K562 (cell line): ENCODE results near the gene IGFL1. TPM values are rescaled to one million over a fixed set of nuclear protein-coding genes. Genes with fewer than 3 reads are reported as not detected.

Experiments used
- ATAC-seq: fragments of 200-7000 bp; cut with Tn5 transposase; 3 replicates; pipeline ENCODE4 v1.9.1; 2020; ENCODE audit warnings: moderate library complexity
- BruUV-seq: library from RNA; stranded (reverse); fragments of 400-500 nt; replicated peaks from 2 replicates; lab custom pipeline; 2021; lab: Mats Ljungman, UMichigan
- CTCF ChIA-PET: fragments of 300-600 bp; formaldehyde crosslinking; extraction: SDS; loops from one replicate; lab custom pipeline; 2021; ENCODE audit warnings: low intra/inter-chr PET ratio; lab: Yijun Ruan, JAX
- POLR2A ChIA-PET: fragments of 300-600, 350-650 bp; sonication (Branson Sonifier 250); formaldehyde crosslinking; extraction: SDS; loops from one replicate; lab custom pipeline; 2021; ENCODE audit warnings: antibody characterized with exemption, inconsistent platforms; lab: Yijun Ruan, JAX
- DNase-seq, 4 experiments: peaks; one replicate each; pipeline versions ENCODE4 v3.0.0 to v3.0.0-alpha.2; 2011 to 2018; ENCODE audit warnings: low spot score in 3 of 4, mixed read lengths in 3 of 4; ENCODE audit errors: extremely low read depth in 1 of 4
- FAIRE-seq: peaks from 2 replicates; lab custom pipeline; 2011; peaks lifted over from hg19 to GRCh38; lab: Jason Lieb, UNC
- H2AFZ ChIP-seq: 2 replicates; pipeline ENCODE4 v1.6.0; 2011; ENCODE audit warnings: low read depth, low read length, control low read depth, inconsistent platforms
- H3K27ac ChIP-seq: fragments of 200-600 bp; 3 replicates; pipeline ENCODE4 v1.8.0; 2011; ENCODE audit warnings: low read depth, mild to moderate bottlenecking, control low read depth, inconsistent platforms, low read length, moderate library complexity, mixed read lengths; ENCODE audit errors: extremely low read depth
- H3K27me3 ChIP-seq, 2 experiments: fragments of 300-600 bp in 1 of 2; 2 replicates in 1 of 2; 3 replicates in 1 of 2; pipeline versions ENCODE4 v1.6.0 to v1.8.0; 2011; ENCODE audit warnings: inconsistent platforms in 2 of 2, low read length in 2 of 2, mild to moderate bottlenecking in 1 of 2, mixed read lengths in 1 of 2, moderate library complexity in 1 of 2; ENCODE audit not compliant: control insufficient read depth in 2 of 2, insufficient read depth in 2 of 2
- H3K36me3 ChIP-seq: fragments of 300-600 bp; 3 replicates; pipeline ENCODE4 v1.8.0; 2011; ENCODE audit warnings: mild to moderate bottlenecking, low read length, inconsistent platforms; ENCODE audit not compliant: control insufficient read depth, insufficient read depth
- H3K4me1 ChIP-seq, 2 experiments: fragments of 200-600 bp in 1 of 2; replicated peaks in 1 of 2; 2 replicates in 1 of 2; 3 replicates in 1 of 2; pipeline versions ENCODE4 v1.5.1 to v1.8.0; 2011; ENCODE audit warnings: inconsistent platforms in 2 of 2, low read length in 2 of 2, mild to moderate bottlenecking in 1 of 2, mixed read lengths in 1 of 2, moderate library complexity in 1 of 2; ENCODE audit not compliant: control insufficient read depth in 2 of 2, insufficient read depth in 2 of 2
- H3K4me2 ChIP-seq: 2 replicates; pipeline ENCODE4 v1.6.1; 2011; ENCODE audit warnings: low read length, control low read depth, inconsistent platforms, mixed read lengths; ENCODE audit not compliant: insufficient read depth
- H3K4me3 ChIP-seq: fragments of 200-600 bp; sonication (generic), shearing (Covaris generic); 2 replicates; pipeline ENCODE4 v1.5.1; 2016; ENCODE audit warnings: control low read depth, inconsistent platforms
- H3K79me2 ChIP-seq: fragments of 200-600 bp; 3 replicates; pipeline ENCODE4 v1.8.0; 2011; ENCODE audit warnings: low read length, inconsistent platforms; ENCODE audit not compliant: control insufficient read depth, insufficient read depth
- H3K9ac ChIP-seq, 2 experiments: 2 replicates each; pipeline versions ENCODE4 v1.6.0 to v1.6.1; 2011; ENCODE audit warnings: low read depth in 2 of 2, low read length in 2 of 2, control low read depth in 1 of 2, inconsistent platforms in 1 of 2, mild to moderate bottlenecking in 1 of 2, mixed read lengths in 1 of 2; ENCODE audit not compliant: insufficient read depth in 1 of 2
- H3K9me1 ChIP-seq: one replicate; pipeline ENCODE4 v1.6.0; 2011; ENCODE audit warnings: inconsistent platforms, mild to moderate bottlenecking, low read length, moderate library complexity; ENCODE audit not compliant: control insufficient read depth, insufficient read depth
- H3K9me3 ChIP-seq: replicated peaks from 2 replicates; pipeline ENCODE4 v1.5.1; 2011; ENCODE audit warnings: low read depth, low read length, inconsistent platforms; ENCODE audit not compliant: control insufficient read depth, insufficient read depth
- H4K20me1 ChIP-seq: replicated peaks from 2 replicates; pipeline ENCODE4 v1.6.1; 2011; ENCODE audit warnings: low read length, inconsistent platforms, mixed read lengths; ENCODE audit not compliant: control insufficient read depth, insufficient read depth
- ADNP ChIP-seq: fragments of 200-800 bp; sonication (Bioruptor generic); IDR thresholded peaks from 2 replicates; pipeline ENCODE4 v1.6.1; 2016; ENCODE audit warnings: missing genetic modification characterization, missing compliant biosample characterization
- E2F3 ChIP-seq: fragments of 250-450 bp; sonication (Bioruptor Pico); IDR thresholded peaks from 2 replicates; pipeline ENCODE4 v1.4.0; 2020; ENCODE audit warnings: mild to moderate bottlenecking
- EHMT2 ChIP-seq: fragments of 450-650 bp; IDR thresholded peaks from 2 replicates; pipeline ENCODE4 v1.6.1; 2018; ENCODE audit warnings: antibody characterized with exemption
- EP300 ChIP-seq: IDR thresholded peaks from 2 replicates; pipeline ENCODE4 v1.6.1; 2012; ENCODE audit warnings: low read length, improper control_type of control experiment
- NEUROD1 ChIP-seq: fragments of 150-350 bp; IDR thresholded peaks from 2 replicates; pipeline ENCODE4 v1.6.1; 2014; ENCODE audit warnings: borderline replicate concordance, low read length, low read depth; ENCODE audit not compliant: partially characterized antibody
- NFIX ChIP-seq: fragments of 250-450 bp; sonication (Bioruptor Pico); IDR thresholded peaks from 2 replicates; pipeline ENCODE4 v1.4.0; 2020; ENCODE audit warnings: low read depth, mild to moderate bottlenecking, moderate library complexity
- PRDM10 ChIP-seq: fragments of 450-650 bp; IDR thresholded peaks from 2 replicates; pipeline ENCODE4 v1.6.1; 2018; ENCODE audit not compliant: partially characterized antibody
- SIRT6 ChIP-seq: IDR thresholded peaks from one replicate; pipeline ENCODE4 v1.6.1; 2012; ENCODE audit warnings: low read depth, mild to moderate bottlenecking, control low read depth, inconsistent platforms, low read length, moderate library complexity
- TCF7L2 ChIP-seq: fragments of 150-350 bp; IDR thresholded peaks from 2 replicates; pipeline ENCODE4 v1.6.1; 2016; ENCODE audit warnings: low read depth, mild to moderate bottlenecking, low read length, moderate library complexity
- USF1 ChIP-seq: sonication (generic); formaldehyde crosslinking; IDR thresholded peaks from 2 replicates; pipeline ENCODE4 v1.9.0; 2022; ENCODE audit warnings: mild to moderate bottlenecking, missing genetic modification reagents
- ZBTB1 ChIP-seq: sonication (generic); formaldehyde crosslinking; IDR thresholded peaks from 2 replicates; pipeline ENCODE4 v1.8.1; 2023; ENCODE audit warnings: missing genetic modification reagents, low read depth, mild to moderate bottlenecking, borderline replicate concordance
- ZNF280A ChIP-seq: fragments of 450-650 bp; IDR thresholded peaks from 2 replicates; pipeline ENCODE4 v1.6.1; 2018; ENCODE audit warnings: mild to moderate bottlenecking, low read depth; ENCODE audit not compliant: partially characterized antibody
- ZNF408 ChIP-seq: fragments of 250-450 bp; sonication (Bioruptor Pico); IDR thresholded peaks from 2 replicates; pipeline ENCODE4 v1.4.0; 2020; ENCODE audit warnings: low read depth, mild to moderate bottlenecking, moderate library complexity
- ZNF707 ChIP-seq: fragments of 250-450 bp; sonication (Bioruptor Pico); conservative IDR thresholded peaks from 2 replicates; pipeline ENCODE4 v1.8.0; 2022; ENCODE audit warnings: inconsistent platforms, mild to moderate bottlenecking, moderate library complexity
- WGBS: fragments of 100-300 bp; shearing (Covaris generic); methylation state at CpG from one replicate; pipeline ENCODE4 v1.1.6; 2016; ENCODE audit warnings: low coverage, mixed read lengths; ENCODE audit not compliant: insufficient coverage; ENCODE audit errors: missing lambda C conversion rate; 5-methylcytosine and 5-hydroxymethylcytosine counted together
- in situ Hi-C: fragments of 300-500 bp; cut with MboI; formaldehyde crosslinking; loops from 4 replicates; pipeline ENCODE4 v1.15.0; 2018; ENCODE audit warnings: inconsistent platforms, mixed read lengths
- intact Hi-C: fragments of 100-400 bp; cut with micrococcal nuclease; formaldehyde crosslinking; loops from 2 replicates; pipeline ENCODE4 v1.14.2; 2022
- polyA plus RNA-seq, 8 experiments: library from polyadenylated mRNA; depleted of rRNA in 4 of 8; stranded (reverse) in 5 of 8; unstranded in 3 of 8; fragments of >200 nt; fragmentation: Nextera tagmentation in 2 of 8; fragmentation: Illumina TruSeq in 1 of 8; extraction: Ambion mirVana in 2 of 8; extraction: Trizol in 1 of 8; gene quantifications; 2 replicates each; pipeline versions ENCODE4 v1.2.1 to v1.2.3, GENCODE V29; 2011 to 2014; ENCODE audit warnings: inconsistent platforms in 1 of 8, missing spikeins in 1 of 8
- total RNA-seq, 7 experiments: library from RNA; depleted of rRNA in 6 of 7; stranded (reverse); fragments of >200 nt in 6 of 7; fragmentation: Illumina TruSeq in 2 of 7; extraction: Trizol in 2 of 7; gene quantifications; 2 replicates each; pipeline versions ENCODE4 v1.2.1 to v1.2.3, GENCODE V29; 2011 to 2021; ENCODE audit warnings: low replicate concordance in 1 of 7

IGFL1 gene
- total and polyA plus RNA-seq, 9 of the 15 experiments (the other 6 are each of a cell fraction or from before 2014, with no cell fraction given): not detected

- in situ Hi-C loops (no loop called here), intact Hi-C loops (no loop called here)
- Histone ChIP-seq H2AFZ (no peak overlapping the region), H3K4me2 (no peak overlapping the region), H3K4me3 (no peak overlapping the region), H3K27me3 (peaks cover 9 to 26% of the 10 kb centered on the region in 2 experiments), H3K36me3 (no peaks in the 10 kb centered on the region), H3K9me3 (no peaks in the 10 kb centered on the region), H3K79me2 (no peaks in the 10 kb centered on the region), H3K4me1 (no peaks in the 10 kb centered on the region; a peak in 1 of 5 replicates), H3K9ac (no peak overlapping the region), H4K20me1 (no peaks in the 10 kb centered on the region), H3K9me1 (no peaks in the 10 kb centered on the region), H3K27ac (no peak overlapping the region)
- ChIA-PET CTCF (no interaction called here), POLR2A (interaction anchor here (0.8 kb wide), 1 partner anchor 9 kb away, joined by 3 read pairs; no protein-coding TSS in a partner anchor)
- WGBS: 1% methylated on average over 8 of the region's 8 CpGs
- no peak for ATAC-seq
- BruUV-seq: no TSS peak
- DNase-seq: no peak
- FAIRE-seq: no peak
- no peak for TF ChIP-seq EP300
- no peak for TF ChIP-seq ZBTB1
- TF ChIP-seq TCF7L2: no peak
- TF ChIP-seq USF1: no peak
- no peak for TF ChIP-seq NEUROD1
- no peak for TF ChIP-seq SIRT6
- no peak for TF ChIP-seq ZNF707 (CRISPR knock-in tag)
- TF ChIP-seq ZNF280A: no peak
- TF ChIP-seq PRDM10: no peak
- no peak for TF ChIP-seq EHMT2
- TF ChIP-seq ZNF408: no peak
- no peak for TF ChIP-seq NFIX (CRISPR knock-in tag)
- no peak for TF ChIP-seq E2F3 (CRISPR knock-in tag)
- no peak for TF ChIP-seq ADNP (tag)
These were observed 42.1 kb downstream of the IGFL1 start for GRCh38 chr19:46271481-46272197.
